HG03175 (cell line): ENCODE measurements around the gene RAB1B.

Experiments
- ATAC-seq: cut with Tn5 transposase; IDR thresholded peaks from one replicate; pipeline ENCODE4 v1.9.1; 2021; ENCODE audit warnings: mild to moderate bottlenecking, moderate library complexity; ENCODE audit not compliant: unreplicated experiment

The RAB1B gene

DNA sequence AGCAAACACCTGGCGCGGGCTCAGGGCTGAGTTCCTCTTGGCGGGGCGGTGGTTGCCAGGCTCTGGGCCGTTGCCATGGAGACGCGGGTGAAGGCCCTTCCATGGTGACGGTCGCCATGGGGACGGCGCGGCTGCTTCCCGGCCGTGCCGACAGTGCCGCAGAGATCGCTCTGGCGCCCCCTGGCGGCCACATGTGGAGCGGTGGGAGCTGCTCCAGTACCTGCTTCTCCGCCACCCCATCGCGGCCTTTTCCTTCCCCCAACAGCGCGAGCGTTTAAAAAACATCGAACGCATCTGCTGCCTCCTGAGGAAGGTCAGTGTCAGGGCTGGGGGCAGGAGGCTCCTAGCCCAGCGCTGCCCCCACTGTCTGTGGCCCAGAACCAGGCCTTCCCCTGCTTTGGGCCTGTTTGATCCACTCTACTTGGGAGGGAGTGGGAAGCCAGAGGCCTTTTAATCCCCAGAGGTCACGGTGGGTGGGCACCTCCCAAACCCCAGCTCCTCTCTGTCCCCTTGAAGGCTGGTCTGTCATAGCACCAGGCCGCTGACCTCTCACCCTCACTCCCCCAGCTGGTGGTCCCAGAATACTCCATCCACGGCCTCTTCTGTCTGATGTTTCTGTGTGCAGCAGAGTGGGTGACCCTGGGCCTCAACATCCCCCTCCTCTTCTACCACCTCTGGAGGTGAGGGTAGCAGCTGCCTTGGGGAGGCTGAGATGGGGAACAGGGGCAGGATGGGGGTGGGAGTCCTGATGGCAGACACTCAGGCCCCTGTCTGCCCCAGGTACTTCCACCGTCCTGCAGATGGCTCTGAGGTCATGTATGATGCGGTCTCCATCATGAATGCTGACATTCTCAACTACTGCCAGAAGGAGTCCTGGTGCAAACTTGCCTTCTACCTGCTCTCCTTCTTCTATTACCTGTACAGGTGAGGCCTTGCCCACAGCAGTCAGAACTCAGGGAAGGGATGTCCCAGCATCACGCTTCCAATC, 14.3 kb downstream of the RAB1B start:
- ATAC-seq = peak; percentile 79

DNA sequence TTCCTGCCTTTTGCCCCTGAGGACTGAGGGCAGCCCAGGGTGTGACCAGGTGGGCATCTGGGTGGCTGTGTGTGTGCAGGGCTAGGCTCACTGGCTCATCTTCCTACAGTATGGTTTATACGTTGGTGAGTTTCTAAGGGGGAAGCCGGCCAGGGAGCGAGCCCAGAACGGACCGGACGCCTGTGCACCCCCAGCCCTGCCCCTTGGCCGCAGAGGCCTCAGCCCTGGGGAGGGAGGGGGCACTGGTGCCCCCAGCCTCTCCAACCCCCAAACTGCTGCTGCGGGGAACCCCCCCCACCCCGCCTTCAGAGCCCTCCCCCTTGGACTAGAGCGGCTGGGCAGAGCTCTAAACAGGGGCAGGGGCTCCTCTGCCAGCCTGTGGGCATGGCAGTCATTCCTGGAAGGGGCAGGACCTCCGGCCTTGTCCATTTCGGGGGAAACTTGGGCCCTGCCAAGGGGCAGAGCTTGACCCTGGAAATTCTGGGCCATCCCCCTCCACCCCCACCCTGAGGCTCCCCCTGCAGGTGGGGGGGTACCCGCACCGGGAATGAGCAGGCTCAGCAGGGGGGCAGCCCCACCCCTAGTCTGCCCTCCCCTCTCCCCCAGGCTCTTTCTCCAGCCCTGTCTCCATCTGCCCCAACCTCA, 15.1 kb downstream of the RAB1B start:
- no peak for ATAC-seq

GRCh38 chr11:66284526-66285078, 16.2 kb downstream of the RAB1B start:
- ATAC-seq = no peak

DNA sequence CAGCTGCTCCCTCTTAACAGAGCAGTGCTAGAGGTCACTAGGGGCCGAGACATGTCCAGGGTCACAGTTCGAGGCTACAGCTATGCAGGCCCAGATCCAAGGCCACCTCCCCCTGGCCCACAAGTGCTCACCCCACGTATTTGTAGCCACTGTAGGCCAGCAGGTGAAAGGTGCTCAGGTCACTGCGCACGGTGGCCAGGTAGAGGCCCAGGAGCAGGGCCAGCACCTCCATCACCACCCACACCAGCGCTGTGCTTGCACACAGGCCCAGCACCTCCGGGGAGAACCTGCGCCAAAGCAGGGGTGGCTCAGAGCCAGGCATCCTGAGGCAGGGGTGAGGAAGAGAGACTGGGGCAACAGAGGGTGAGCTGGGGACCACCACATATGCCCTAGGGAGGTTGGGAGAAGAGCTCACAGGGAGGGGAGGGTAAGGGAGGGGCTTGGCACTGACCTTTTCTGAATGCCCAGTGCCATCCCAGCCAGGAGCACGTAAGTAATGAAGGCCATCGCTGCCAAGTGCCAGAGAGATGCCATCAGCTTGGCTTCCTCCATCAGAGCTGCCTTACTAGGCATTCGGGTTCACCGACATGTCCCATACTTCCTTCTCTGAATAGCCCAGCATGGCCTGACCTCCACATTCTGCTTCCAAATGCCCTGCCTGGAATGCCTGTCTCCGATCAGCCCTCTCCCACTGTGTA, 17.0 kb downstream of the RAB1B start:
- ATAC-seq = no peak

GRCh38 chr11:66286699-66287098, 18.3 kb downstream of the RAB1B start:
- ATAC-seq = no peak

DNA sequence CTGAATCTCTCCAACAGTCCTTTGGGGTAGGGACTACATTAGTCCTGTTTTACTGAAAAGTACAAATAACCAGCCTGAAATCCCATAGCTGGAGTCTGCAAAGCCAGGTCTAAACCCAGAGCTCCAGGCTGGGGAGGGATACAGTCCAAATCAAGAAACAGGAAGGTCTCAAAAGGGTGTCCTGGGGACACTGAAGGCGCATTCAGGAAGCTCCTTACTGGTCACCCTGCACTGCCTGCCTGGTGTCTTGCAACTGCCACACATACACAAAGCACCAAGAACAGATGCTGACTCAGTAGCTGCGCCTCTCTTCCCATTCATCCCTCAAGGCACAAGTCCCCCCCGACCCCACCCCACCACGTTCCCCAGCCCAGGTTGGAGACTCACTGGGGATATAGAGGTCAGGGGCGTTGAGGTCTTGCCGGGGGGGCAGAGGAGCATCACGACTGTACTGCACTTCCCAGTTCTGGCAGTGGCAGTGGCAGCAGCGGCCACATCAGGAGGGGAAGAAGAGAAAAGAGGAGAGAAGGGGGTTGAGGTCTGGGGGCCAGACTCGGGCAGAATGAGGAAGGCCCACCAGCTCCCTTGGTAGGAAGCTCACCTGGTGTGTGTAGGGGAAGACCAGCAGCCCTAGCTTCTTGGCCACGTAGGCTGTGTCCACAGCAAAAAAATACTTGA, 18.9 kb downstream of the RAB1B start:
- ATAC-seq = no peak

DNA sequence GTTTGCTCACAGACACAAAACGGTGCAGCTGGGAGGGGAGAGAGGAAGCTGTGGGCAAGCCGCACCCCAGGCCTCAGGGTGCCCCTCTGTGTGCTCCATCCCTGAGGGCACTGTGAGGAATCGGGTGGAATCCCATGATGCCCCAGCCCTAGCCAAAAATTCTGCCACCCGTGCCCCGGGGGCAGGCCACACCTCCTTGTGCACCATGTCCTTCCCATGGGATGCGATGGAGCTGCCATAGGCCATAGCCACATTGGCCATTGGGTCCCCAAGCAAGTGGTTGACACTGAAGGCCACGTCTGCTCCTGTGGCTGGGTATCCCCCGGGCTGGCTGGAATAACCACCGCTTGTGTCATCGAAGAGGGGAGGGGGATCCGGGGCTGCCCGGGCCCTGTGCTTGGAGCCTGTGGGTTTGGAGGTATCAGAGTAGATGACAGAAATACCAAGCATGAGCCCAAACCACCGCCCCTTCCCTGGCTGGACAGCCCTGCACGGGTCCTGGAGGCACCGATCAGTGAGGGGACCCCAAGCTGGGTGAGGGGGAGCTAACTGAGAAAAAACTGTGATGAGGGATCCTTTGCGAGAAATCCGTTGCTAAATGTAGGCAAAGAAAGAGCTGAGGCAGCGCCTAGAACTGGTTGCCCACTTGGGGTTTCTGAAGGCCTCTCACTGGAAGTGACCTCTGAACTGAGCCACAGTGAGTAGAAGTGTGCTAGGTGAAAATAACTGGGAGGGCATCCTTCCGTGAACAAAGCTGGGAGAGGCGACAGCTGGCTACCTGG, 19.6 kb downstream of the RAB1B start:
- no peak for ATAC-seq

DNA sequence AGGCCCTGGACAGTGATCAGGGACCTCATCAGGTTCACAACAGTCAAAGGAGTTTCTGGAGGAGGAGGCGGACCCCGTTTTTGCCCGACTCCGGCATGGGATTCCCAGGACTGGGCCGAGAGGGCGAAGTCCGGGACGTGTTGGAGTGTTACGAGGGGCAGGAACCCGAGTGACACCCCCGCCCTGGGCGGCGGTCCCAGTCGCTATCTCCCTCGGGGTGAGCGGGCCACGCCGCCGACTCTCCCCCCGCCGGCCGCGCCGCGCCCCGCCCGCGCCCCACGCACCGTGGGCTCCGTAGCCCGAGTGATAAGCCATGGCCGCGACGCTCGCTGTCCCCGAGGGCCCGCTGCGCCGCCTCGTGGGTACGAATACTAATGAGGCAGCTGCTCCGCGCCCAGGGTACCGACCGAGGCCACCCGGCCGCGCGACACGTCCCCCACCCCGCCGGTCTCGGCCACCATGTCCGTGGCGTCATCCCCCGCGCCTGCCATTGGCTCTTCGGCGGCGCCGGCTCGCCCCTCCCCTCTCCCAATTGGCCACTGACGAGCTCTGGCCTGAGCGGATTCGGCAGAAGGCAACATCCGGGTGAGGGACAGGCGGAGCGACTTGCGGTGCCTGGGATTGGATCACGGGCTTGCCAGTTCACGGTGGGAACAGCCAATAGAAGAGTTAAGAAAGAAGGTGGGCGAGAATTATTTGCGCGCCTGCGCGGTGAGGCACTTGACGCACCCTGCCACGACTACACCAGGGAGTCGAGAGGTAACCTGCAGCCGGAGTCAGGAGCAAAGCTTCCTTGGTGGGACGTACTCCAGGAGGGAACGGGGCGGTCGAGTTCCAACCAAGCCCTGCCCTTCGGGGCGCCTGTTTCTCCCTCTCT, 20.5 kb downstream of the RAB1B start, which contains the start of gene YIF1A:
TSS of gene YIF1A (minus strand) at position 473 of the 877 bp plus-strand sequence. CDS start at position 315, 158 bp downstream.
- ATAC-seq = peak; percentile 91

DNA sequence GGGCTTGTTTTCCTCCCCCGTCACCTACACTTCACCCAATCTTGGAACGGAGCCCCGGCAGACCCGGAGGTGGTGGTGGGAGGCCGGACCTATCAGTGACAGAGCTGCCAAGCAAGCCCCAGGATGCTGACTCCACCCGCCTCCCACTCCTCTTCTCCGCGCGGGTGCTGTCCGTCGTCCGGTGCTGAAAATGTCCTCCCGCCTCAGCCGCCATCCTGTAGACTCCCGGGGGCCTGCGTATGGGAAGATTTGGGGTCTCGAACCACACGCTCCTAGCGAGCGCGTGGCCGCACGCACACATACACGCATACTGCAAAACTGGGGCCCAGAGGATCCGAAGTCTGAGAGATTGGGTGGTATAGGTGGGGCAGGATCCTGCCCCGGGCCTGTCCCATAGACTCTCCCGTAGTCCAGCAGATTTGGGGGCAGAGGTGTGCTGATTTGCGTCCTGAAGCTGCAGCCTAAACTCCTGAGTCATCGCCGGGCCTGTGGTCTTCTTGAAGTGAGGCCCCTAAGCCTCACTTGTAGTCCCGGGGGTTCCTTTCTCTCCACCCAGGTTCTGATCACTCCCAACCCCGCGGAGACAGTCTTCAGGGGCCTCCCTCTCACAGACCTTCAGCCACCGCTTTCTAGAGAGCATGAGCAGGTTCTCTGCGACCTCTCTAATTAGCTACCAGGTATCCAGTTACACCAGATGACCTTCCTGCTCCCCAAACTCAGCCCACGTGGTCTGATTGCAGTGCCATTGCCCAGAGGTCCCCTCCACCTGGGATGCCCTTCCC, 21.3 kb downstream of the RAB1B start:
- peak; percentile 32 for ATAC-seq

- no peak for ATAC-seq
Measured at GRCh38 chr11:66290330-66290621, 21.8 kb downstream of the RAB1B start.

- no peak for ATAC-seq
Measured at GRCh38 chr11:66291303-66291705, 22.9 kb downstream of the RAB1B start.

DNA sequence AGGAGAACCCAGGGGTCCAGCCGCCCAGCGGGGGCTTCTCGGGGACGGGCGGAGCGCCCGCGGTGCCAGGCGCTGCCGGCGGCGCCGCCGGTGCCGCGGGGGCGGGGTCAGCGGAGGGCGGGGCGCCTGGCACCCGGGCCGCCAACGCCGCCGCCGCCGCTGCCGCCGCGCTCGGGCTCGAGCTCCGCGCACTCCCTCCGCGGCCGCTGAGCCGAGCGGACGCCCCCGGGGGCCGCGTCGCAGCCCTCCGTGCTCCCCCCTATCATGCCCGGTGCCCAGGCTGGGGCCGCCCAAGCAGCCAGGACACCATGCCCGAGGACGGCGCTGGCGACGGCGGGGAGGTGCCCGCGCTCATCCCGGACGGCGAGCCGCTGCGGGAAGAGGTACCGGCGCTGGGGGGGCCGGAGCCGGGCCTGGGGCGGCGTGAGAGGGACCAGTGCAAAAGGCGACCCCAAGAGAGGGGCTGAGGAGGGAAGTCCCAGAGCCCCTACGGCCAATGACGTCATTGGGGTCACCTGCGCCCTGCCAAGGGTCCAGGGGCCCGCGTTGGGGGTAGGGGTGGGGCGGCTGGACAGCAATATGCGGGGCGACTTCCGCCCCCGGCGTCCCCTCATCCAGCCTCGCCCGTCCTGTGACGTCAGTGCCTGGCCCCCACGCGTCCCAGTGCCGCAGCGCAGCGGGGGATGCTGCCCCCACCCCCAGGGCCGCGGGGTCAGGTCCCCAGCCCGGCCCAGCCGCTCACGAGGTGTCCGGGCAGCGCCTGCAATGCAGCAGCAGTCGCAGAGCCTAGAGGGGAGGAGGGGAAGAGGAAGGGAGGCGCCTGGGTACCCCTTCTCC, 23.5 kb downstream of the RAB1B start, which contains the start of gene TMEM151A:
TSS of gene TMEM151A (plus strand) at position 189 of the 837 bp plus-strand sequence. CDS start at position 309, 120 bp downstream.
- no peak for ATAC-seq

DNA sequence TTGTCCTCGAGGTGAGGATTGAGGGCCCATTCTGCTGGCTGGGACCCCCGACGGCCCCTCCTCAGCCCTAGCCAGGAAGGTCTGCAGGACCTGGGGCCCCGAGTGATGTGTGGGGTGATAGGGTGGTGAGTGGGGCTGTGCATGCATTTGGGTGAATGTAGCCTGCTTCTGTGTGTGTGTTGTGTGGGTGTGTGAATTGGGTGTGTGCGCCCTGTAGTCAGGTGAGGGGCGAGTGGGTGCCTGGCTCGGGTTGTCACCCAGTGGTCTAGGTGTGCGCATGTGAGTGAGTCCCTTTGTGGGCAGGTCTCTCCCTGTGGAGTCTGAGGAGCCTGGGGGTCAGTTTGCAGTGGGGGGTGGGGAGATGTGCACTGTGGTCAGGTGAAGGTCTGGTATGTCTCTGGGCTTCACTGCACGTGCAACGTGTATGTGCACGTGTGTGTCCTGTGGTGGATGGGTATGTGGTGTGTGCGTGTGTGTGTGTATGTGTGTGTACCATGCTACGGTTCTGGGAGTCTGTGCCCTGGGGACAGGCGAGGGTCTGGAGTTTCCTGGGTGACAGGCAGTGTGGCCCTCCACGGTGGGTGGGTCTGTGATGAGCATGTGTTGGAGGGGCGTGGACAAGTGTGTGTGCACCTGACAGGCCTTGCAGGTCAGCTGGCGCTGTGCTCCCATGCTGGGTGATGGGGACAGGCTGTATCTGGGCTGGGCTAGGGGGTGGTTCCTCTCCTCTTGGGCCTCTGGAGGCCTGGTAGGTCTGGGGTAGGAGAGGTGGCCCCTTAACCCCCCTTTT, 24.3 kb downstream of the RAB1B start:
- ATAC-seq = no peak

DNA sequence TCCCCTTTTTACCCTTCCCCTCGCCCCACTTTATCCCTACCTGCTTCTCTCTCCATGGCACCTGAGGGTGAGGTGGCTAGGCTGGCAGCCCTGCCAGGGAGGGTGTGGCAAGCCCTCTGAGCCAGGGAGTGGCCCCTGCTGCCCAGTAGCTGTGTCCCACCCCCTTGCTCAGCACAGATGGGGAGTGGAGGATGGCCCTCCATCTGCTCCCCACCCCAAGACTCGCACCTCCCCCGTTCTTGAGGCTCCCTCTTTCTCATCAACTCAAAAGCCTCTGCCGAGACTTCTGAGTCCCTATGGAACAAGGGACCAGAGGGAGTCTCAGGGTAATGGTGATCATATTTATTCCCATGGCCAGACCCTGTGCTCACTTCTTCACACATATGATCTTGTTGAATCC, 24.9 kb downstream of the RAB1B start:
- ATAC-seq = no peak

- ATAC-seq = no peak
Measured at GRCh38 chr11:66293777-66294625, 25.6 kb downstream of the RAB1B start.
